ENCODE measurements around the gene ABL1. TPM values are rescaled to one million over a fixed set of nuclear protein-coding genes. Genes with fewer than 3 reads are reported as not detected.
"Not testable (repeated sequence)": the region's sequence is repeated elsewhere in the genome, so short reads cannot be mapped to it uniquely, and the experiment has no call there.

ABL1 gene
- total RNA-seq, 1 donor from 2014 or later, result 113 TPM

GRCh38 chr9:130791303-130791894 is 43.7 kb upstream of the ABL1 start:
- DNase-seq (ENCODE audit: low spot score, unreplicated experiment), result no peak
- H3K27ac Mint-ChIP-seq, result no peak overlapping the region
- H3K36me3 Mint-ChIP-seq (ENCODE audit: insufficient read depth), result peaks cover 9% of the 10 kb centered on the region
- no peak overlapping the region for H3K4me3 Mint-ChIP-seq (ENCODE audit: low read depth)
- H3K27me3 Mint-ChIP-seq, result no peaks in the 10 kb centered on the region
- H3K9me3 Mint-ChIP-seq (ENCODE audit: low read depth), result peaks cover 18% of the 10 kb centered on the region
- H3K4me1 Mint-ChIP-seq (ENCODE audit: low read depth), result peaks cover 16% of the 10 kb centered on the region
- TF ChIP-seq CTCF (IDR thresholded peaks at IDR 0.05; ENCODE audit: unreplicated experiment), result no peak

- Mint-ChIP-seq H3K4me3 (ENCODE audit: low read depth) (no peak overlapping the region), H3K36me3 (ENCODE audit: insufficient read depth) (peaks cover 9% of the 10 kb centered on the region), H3K4me1 (ENCODE audit: low read depth) (peaks cover 6% of the 10 kb centered on the region), H3K27ac (no peak overlapping the region), H3K27me3 (no peaks in the 10 kb centered on the region), H3K9me3 (ENCODE audit: low read depth) (peaks cover 17% of the 10 kb centered on the region)
- TF ChIP-seq CTCF (IDR thresholded peaks at IDR 0.05; ENCODE audit: unreplicated experiment), result no peak
- DNase-seq (ENCODE audit: low spot score, unreplicated experiment), result no peak
Observed at GRCh38 chr9:130793589-130793988, 41.5 kb upstream of the ABL1 start.

DNA sequence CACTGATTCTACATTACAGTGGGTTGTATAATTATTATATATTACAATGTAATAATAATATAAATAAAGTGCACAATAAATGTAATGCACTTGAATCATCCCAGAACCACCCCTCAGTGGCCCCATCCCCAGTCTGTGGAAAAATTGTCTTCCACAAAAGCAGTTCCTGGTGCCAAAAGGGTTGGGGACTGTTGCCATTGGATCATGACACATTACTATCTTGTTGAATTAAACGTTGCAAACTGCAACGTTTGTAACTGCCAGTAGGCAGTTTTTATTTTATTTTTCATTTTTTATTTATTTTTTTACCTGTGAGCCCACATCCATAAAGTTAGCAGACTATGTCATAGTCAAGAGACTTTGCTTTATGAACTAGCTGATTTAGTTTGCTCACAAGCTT is 41.0 kb upstream of the ABL1 start:
- H3K4me1 Mint-ChIP-seq (ENCODE audit: low read depth); DNase-seq (ENCODE audit: low spot score, unreplicated experiment): not testable (repeated sequence)
- peaks cover 12% of the 10 kb centered on the region for H3K9me3 Mint-ChIP-seq (ENCODE audit: low read depth)

DNA sequence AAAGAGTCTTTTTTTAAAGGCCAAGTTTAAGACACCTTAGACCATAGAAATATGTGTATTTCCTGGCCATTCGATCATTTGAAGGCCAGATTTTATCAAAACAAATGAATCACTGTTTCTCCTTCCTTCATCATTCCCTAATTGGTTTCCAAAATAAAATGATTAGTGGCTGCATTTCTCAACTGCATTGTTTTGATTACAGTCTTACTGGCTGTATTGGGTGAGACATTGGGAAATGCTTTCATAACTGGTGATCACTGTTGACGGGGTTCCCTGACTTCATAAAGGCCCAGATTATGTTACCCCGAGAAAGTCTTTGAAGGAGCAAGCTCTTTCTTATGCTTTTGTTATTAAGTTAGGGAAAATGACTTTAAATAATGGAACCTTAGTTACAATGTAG is 40.6 kb upstream of the ABL1 start:
- H3K4me1 Mint-ChIP-seq (ENCODE audit: low read depth); H3K27ac Mint-ChIP-seq; H3K4me3 Mint-ChIP-seq (ENCODE audit: low read depth); DNase-seq (ENCODE audit: low spot score, unreplicated experiment); H3K27me3 Mint-ChIP-seq; H3K9me3 Mint-ChIP-seq (ENCODE audit: low read depth); H3K36me3 Mint-ChIP-seq (ENCODE audit: insufficient read depth): not testable (repeated sequence)

More for the DNA sequence above, 41.0 kb upstream of the ABL1 start:
- not testable (repeated sequence) for H3K27me3 Mint-ChIP-seq; H3K4me3 Mint-ChIP-seq (ENCODE audit: low read depth); H3K27ac Mint-ChIP-seq; H3K36me3 Mint-ChIP-seq (ENCODE audit: insufficient read depth)

- Mint-ChIP-seq H3K9me3 (ENCODE audit: low read depth) (peaks cover 2% of the 10 kb centered on the region), H3K27me3 (no peaks in the 10 kb centered on the region), H3K27ac (no peak overlapping the region), H3K4me3 (ENCODE audit: low read depth) (no peak overlapping the region), H3K36me3 (ENCODE audit: insufficient read depth) (peaks cover 1% of the 10 kb centered on the region), H3K4me1 (ENCODE audit: low read depth) (peaks cover 6% of the 10 kb centered on the region)
- no peak for TF ChIP-seq CTCF (IDR thresholded peaks at IDR 0.05; ENCODE audit: unreplicated experiment)
- no peak for DNase-seq (ENCODE audit: low spot score, unreplicated experiment)
Observed at GRCh38 chr9:130794923-130795495, 40.0 kb upstream of the ABL1 start.

- H3K9me3 Mint-ChIP-seq (ENCODE audit: low read depth), result not testable (repeated sequence)
Observed at GRCh38 chr9:130803116-130803515, 31.9 kb upstream of the ABL1 start.

More at GRCh38 chr9:130803116-130803515, 31.9 kb upstream of the ABL1 start:
- H3K4me3 Mint-ChIP-seq (ENCODE audit: low read depth); H3K27ac Mint-ChIP-seq; DNase-seq (ENCODE audit: low spot score, unreplicated experiment); H3K4me1 Mint-ChIP-seq (ENCODE audit: low read depth); H3K27me3 Mint-ChIP-seq; H3K36me3 Mint-ChIP-seq (ENCODE audit: insufficient read depth): not testable (repeated sequence)
